Fibroblast of the aortic adventitia (primary cell): ENCODE data around the gene MICAL3. TPM values are rescaled to one million over a fixed set of nuclear protein-coding genes. Genes with fewer than 3 reads are reported as not detected.

ENCODE experiments used
- DNase-seq: peaks from one replicate; pipeline ENCODE4 v3.0.0-alpha.2; 2010; ENCODE audit warnings: low read depth
- H3K4me3 ChIP-seq: 2 replicates; pipeline ENCODE4 v1.5.1; 2011; ENCODE audit warnings: low read depth, mild to moderate bottlenecking, control low read depth, low read length, moderate library complexity
- total RNA-seq: library from RNA; depleted of rRNA; stranded (reverse); fragments of >200 nt; gene quantifications from 2 replicates; pipeline ENCODE4 v1.2.3, GENCODE V29; 2012; ENCODE audit warnings: low replicate concordance
- TF ChIP-seq, protein P1 (sequence below): IDR thresholded peaks from 2 replicates; pipeline ENCODE4 v1.5.1; 2011; ENCODE audit warnings: mild to moderate bottlenecking, low read length, control low read depth, inconsistent platforms; ENCODE audit not compliant: insufficient read depth

The MICAL3 gene
- total RNA-seq, 1 donor, result 18.8 TPM

DNA sequence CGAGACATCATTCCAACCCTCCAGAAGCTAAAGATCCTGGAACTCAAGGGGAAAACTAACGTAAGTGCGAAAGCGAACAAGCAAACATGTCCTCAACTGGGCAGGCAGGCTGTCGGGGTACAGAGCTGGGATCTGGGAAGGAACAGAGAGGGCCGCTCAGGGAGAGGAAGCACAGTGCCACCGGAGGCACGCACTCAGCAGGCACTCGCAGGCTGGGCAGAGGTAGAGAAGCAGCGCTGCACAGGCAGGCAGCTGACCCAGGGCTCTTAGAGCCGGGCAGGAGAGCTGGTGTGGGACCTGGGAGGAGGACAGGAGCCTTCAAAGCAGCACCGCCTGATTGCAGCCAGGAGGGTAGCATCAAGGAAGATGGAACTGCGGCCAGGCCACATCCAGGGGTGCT is 62.2 kb downstream of the MICAL3 start:
- TF ChIP-seq, protein P1, sequence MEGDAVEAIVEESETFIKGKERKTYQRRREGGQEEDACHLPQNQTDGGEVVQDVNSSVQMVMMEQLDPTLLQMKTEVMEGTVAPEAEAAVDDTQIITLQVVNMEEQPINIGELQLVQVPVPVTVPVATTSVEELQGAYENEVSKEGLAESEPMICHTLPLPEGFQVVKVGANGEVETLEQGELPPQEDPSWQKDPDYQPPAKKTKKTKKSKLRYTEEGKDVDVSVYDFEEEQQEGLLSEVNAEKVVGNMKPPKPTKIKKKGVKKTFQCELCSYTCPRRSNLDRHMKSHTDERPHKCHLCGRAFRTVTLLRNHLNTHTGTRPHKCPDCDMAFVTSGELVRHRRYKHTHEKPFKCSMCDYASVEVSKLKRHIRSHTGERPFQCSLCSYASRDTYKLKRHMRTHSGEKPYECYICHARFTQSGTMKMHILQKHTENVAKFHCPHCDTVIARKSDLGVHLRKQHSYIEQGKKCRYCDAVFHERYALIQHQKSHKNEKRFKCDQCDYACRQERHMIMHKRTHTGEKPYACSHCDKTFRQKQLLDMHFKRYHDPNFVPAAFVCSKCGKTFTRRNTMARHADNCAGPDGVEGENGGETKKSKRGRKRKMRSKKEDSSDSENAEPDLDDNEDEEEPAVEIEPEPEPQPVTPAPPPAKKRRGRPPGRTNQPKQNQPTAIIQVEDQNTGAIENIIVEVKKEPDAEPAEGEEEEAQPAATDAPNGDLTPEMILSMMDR, result no peak
- no peak overlapping the region for H3K4me3 ChIP-seq
- DNase-seq, result no peak

DNA sequence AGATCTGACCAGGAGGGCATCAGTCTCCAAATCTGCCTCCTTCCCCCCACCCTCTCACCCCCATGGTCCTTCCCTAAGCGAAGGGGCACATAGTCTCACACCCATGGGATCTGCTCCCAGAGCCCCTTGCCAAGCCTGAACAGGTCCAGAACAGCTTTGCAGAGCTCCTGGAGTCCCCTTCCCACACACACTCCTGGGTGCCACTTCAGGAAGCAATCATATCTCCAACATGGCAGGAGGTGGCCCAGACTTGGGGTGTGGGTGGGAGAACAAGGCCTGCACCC is 63.0 kb downstream of the MICAL3 start:
- no peak overlapping the region for H3K4me3 ChIP-seq
- DNase-seq, result no peak
- TF ChIP-seq, protein P1, result no peak

DNA sequence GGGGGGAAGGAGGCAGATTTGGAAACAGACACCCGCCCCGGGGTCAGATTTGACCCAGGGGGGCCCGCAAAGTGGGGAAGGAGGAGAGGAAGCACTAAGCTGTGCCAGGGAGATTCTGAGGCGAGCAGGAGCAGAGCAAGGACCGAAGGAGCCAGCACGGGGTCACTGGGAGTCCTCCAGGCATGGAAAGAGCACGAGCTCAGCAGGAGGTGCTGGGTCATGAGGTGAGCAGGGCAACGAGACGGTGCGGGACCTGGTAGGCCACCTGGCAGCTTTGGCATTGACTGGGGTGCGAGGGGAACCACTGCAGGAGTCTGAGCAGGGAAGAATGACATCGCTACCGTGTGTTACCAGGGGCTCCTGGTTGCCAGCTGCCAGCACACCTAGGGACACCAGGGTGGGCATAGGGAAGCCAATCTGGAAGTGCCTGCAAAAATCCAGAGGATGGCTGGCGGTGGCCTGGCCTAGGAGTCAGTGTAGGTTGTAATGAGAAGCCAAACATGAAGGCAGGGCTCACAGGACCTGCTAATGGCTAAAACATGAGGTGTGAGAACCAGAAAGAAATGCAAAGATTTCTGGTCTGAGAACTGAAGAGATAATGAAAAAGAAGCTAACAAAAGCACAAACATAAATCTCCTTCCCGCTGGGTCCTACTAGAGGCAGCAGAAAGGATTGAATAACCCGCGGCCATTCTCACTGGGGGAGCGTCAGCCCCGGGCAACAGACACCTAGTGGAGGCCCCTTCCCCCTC is 63.5 kb downstream of the MICAL3 start:
- no peak for DNase-seq
- TF ChIP-seq, protein P1, result no peak
- H3K4me3 ChIP-seq, result no peak overlapping the region

DNA sequence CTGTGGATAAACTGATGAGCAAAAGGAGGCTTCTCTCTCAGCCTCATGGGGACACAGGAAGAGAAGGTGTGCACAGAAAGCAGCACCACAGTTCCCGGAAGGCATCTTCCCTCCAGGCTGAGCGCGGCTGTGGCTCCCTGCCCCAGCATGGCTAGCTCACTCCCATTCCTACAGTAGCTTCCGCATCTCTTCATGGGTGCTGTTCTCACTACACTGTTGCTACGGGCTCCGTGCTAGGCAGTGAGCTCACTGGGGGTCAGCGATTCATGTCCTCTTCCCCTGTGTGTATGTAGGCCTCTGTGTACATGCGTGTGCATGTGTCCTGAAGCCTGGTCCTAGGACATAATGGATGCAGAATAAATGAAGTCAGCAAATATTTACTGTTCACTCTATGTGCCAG is 64.3 kb downstream of the MICAL3 start:
- no peak overlapping the region for H3K4me3 ChIP-seq
- TF ChIP-seq, protein P1, result no peak
- no peak for DNase-seq

DNA sequence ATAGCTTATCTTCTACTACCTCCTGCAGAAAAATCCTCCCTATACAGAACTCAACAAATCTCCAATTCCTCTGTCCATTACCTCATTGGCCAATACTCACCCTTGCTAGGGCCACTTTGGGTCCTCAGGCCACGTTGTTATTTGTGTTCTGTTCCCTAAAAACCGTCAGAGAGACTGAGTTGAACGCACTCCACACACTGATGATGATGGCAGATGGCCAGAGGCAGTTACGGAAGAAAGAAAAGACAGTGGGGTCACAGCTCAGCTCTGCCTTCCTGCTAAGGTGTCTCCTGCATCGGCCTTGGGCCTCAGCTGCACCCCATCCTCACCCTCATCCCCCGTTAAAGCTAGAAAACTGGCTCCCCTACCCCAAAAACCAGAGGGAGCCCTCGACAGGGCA is 66.2 kb downstream of the MICAL3 start:
- no peak overlapping the region for H3K4me3 ChIP-seq
- TF ChIP-seq, protein P1, result no peak
- DNase-seq, result no peak

DNA sequence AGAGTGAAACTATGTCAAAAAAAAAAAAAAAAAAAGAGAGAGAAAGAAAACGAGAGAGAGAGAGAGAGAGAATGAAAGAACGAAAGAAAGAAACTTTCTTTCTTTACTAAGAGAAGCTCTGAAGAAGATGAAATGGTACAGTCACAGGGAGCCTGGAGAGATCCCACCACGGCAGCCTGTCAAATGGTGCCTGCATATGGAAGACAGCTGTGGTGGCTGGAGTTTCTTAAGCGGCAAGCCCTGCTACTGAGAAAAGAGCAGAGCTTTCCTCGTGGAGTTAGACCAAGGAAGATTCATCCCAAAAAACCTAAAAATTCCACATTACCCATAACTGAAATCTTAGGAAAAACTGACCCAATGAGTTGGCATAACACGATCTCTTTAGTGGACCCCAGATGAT is 66.7 kb downstream of the MICAL3 start:
- DNase-seq, result no peak
- TF ChIP-seq, protein P1, result no peak
- no peak overlapping the region for H3K4me3 ChIP-seq

DNA sequence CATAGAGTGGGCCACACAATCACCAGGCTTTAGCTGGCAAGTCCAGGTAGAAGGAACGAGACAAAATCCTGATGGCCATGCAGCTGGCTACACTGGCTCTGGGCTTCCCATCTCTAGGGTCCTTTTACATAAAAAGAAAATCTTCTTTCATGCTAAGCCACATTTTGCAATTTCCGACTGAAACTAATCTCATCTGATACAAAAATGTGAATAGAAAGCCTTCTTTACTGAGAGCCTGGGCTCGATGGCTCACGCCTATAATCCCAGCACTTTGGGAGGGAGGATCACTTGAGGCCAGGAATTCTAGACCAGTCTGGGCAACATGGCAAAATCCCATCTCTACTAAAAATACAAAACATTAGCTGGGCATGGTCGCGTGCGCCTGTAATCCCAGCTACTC is 67.2 kb downstream of the MICAL3 start:
- TF ChIP-seq, protein P1, result no peak
- H3K4me3 ChIP-seq, result no peak overlapping the region
- no peak for DNase-seq
